ENCODE data around the gene TNF.

- no peak for TF ChIP-seq CTCF (conservative IDR thresholded peaks at IDR 0.05; ENCODE audit: low read depth, low read length)
- TF ChIP-seq EZH2phosphoT487 (IDR thresholded peaks at IDR 0.05; ENCODE audit: borderline replicate concordance, low read length): no peak
- no peak for TF ChIP-seq EZH2 (IDR thresholded peaks at IDR 0.05; ENCODE audit: low read length, unreplicated experiment)
Observed at GRCh38 chr6:31614075-31614619, 38.8 kb downstream of the TNF start.

Measured in PC-3 (cell line).